KMS-11 (cell line): Measurements from ENCODE around the gene SERF2.

Experiments
- H2AFZ ChIP-seq: fragments of 200-600 bp; sonication (generic); 2 replicates; pipeline ENCODE4 v1.6.1; 2016; ENCODE audit warnings: antibody characterized with exemption, mixed run types, low read depth
- H3K27ac ChIP-seq: fragments of 200-600 bp; sonication (generic); 2 replicates; pipeline ENCODE4 v1.6.1; 2016; ENCODE audit warnings: mild to moderate bottlenecking, mixed run types
- H3K27me3 ChIP-seq: fragments of 200-600 bp; sonication (generic); 2 replicates; pipeline ENCODE4 v1.6.1; 2017; ENCODE audit warnings: mild to moderate bottlenecking, low read depth, mixed run types, moderate library complexity; ENCODE audit not compliant: insufficient read depth
- H3K36me3 ChIP-seq: fragments of 200-600 bp; sonication (generic); 2 replicates; pipeline ENCODE4 v1.6.1; 2017; ENCODE audit warnings: mild to moderate bottlenecking, mixed run types; ENCODE audit not compliant: insufficient read depth
- H3K4me1 ChIP-seq: fragments of 200-600 bp; sonication (generic); 2 replicates; pipeline ENCODE4 v1.6.1; 2016; ENCODE audit warnings: mild to moderate bottlenecking, low read depth, mixed run types; ENCODE audit not compliant: poor library complexity, severe bottlenecking
- H3K4me2 ChIP-seq: fragments of 200-600 bp; sonication (generic); 2 replicates; pipeline ENCODE4 v1.7.0; 2016; ENCODE audit warnings: mild to moderate bottlenecking, mixed run types
- H3K4me3 ChIP-seq: fragments of 200-600 bp; sonication (generic); IDR thresholded peaks from 2 replicates; pipeline ENCODE4 v1.6.1; 2017; ENCODE audit warnings: low read depth, low read length, mixed read lengths; ENCODE audit not compliant: insufficient read depth
- H3K79me2 ChIP-seq: fragments of 200-600 bp; sonication (generic); 2 replicates; pipeline ENCODE4 v1.6.1; 2016; ENCODE audit warnings: low read depth, mixed run types; ENCODE audit not compliant: insufficient read depth
- H3K9ac ChIP-seq: fragments of 200-600 bp; sonication (generic); 2 replicates; pipeline ENCODE4 v1.6.1; 2016; ENCODE audit warnings: mild to moderate bottlenecking, mixed run types
- H4K20me1 ChIP-seq: fragments of 200-600 bp; sonication (generic); 2 replicates; pipeline ENCODE4 v1.6.1; 2016; ENCODE audit warnings: mild to moderate bottlenecking, mixed run types; ENCODE audit not compliant: insufficient read depth
- CTCF ChIP-seq: fragments of 200-600 bp; sonication (generic); conservative IDR thresholded peaks from 2 replicates; pipeline ENCODE4 v1.6.1; 2017; ENCODE audit warnings: low read depth, mild to moderate bottlenecking, antibody characterized with exemption, low read length, moderate library complexity, mixed read lengths

Gene SERF2

GRCh38 chr15:43751885-43752284, 40.2 kb upstream of the SERF2 start:
- Histone ChIP-seq H3K4me2 (no peak overlapping the region), H3K27me3 (no peaks in the 10 kb centered on the region), H3K27ac (no peak overlapping the region), H3K36me3 (peaks cover 28% of the 10 kb centered on the region; the same call in 1 of the 2 replicates), H4K20me1 (peaks cover 43% of the 10 kb centered on the region), H3K79me2 (peaks cover 93% of the 10 kb centered on the region), H3K4me3 (no peak overlapping the region), H3K9ac (no peak overlapping the region), H2AFZ (no peak overlapping the region), H3K4me1 (peaks cover 33% of the 10 kb centered on the region)
- TF ChIP-seq CTCF = no peak

GRCh38 chr15:43762824-43763223, 29.3 kb upstream of the SERF2 start:
- Histone ChIP-seq H3K4me1 (no peaks in the 10 kb centered on the region), H2AFZ (no peak overlapping the region), H3K27ac (no peak overlapping the region), H3K9ac (no peak overlapping the region), H3K79me2 (peaks cover 2% of the 10 kb centered on the region; the same call in 1 of the 2 replicates), H4K20me1 (no peaks in the 10 kb centered on the region), H3K4me3 (no peak overlapping the region), H3K4me2 (no peak overlapping the region), H3K27me3 (no peaks in the 10 kb centered on the region), H3K36me3 (peaks cover 14% of the 10 kb centered on the region; the same call in 1 of the 2 replicates)
- no peak for TF ChIP-seq CTCF

GRCh38 chr15:43763819-43764446, 28.2 kb upstream of the SERF2 start:
- no peaks in the 10 kb centered on the region for H4K20me1 ChIP-seq
- H3K4me2 ChIP-seq = no peak overlapping the region
- H3K4me1 ChIP-seq = no peaks in the 10 kb centered on the region
- no peak overlapping the region for H3K9ac ChIP-seq
- H3K4me3 ChIP-seq = no peak overlapping the region
- no peak for TF ChIP-seq CTCF
- H3K27me3 ChIP-seq = no peaks in the 10 kb centered on the region
- H3K79me2 ChIP-seq = no peaks in the 10 kb centered on the region
- no peak overlapping the region for H2AFZ ChIP-seq
- no peak overlapping the region for H3K27ac ChIP-seq
- H3K36me3 ChIP-seq = peaks cover 14% of the 10 kb centered on the region; the same call in 1 of the 2 replicates

- Histone ChIP-seq H3K4me2 (no peak overlapping the region), H2AFZ (no peak overlapping the region), H3K4me3 (no peak overlapping the region), H3K27ac (no peak overlapping the region), H4K20me1 (0 out of 2 replicates have a peak, but pooled peaks cover 3% of the 10 kb centered on the region), H3K4me1 (no peaks in the 10 kb centered on the region), H3K79me2 (no peaks in the 10 kb centered on the region), H3K36me3 (peaks cover 19% of the 10 kb centered on the region; the same call in 1 of the 2 replicates), H3K9ac (no peak overlapping the region), H3K27me3 (no peaks in the 10 kb centered on the region)
- peak; percentile 84 for TF ChIP-seq CTCF
Observed at GRCh38 chr15:43769584-43770228, 22.4 kb upstream of the SERF2 start.
